B cell (primary cell): ENCODE data around the gene CGB1.
"Not testable (repeated sequence)": the region's sequence is repeated elsewhere in the genome, so short reads cannot be mapped to it uniquely, and the experiment has no call there.

Experiments
- CTCF ChIP-seq: fragments of 200-600 bp; IDR thresholded peaks from one replicate; pipeline ENCODE4 v1.8.0; 2022; ENCODE audit warnings: antibody characterized with exemption, mild to moderate bottlenecking
- EZH2 ChIP-seq: IDR thresholded peaks from 2 replicates; pipeline ENCODE4 v1.6.1; 2012; ENCODE audit warnings: borderline replicate concordance, low read depth, mild to moderate bottlenecking, moderate library complexity, low read length; ENCODE audit not compliant: insufficient read depth, poor library complexity, severe bottlenecking

DNA sequence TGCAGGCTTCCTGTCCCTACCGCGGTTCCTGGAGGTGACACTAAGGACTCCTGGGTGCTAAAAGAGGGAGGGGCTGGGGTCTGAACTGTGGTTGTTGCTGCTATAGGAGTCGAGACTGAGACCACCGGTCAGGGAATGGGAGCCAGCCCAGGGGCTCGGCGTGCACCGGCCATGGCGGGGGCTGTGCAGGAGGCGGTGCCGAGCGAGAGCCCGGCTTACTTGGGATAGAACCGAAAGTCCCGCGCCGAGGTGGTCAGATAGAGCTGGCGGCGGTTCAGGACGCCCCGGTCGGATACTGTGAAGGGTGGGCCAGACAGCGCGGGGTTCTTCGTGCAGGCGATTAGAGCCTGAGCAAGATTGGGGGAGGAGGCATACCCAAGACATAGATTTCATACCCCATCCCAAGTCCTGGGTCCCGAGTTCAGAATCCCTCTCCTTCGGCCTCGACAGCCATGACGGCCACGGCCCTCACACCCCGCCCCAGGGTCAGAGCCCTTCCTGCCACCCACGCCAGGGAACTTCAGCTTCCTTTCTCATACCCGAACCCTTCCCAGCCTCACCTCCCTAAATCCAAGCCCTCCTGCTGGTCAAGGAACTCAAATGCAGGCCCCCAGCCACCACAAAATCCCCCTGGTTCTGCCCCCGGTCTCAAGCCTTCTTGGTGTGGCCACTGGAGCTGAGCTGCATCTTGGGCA, 20.4 kb upstream of the CGB1 start:
- not testable (repeated sequence) for TF ChIP-seq CTCF, EZH2
